GM19035 (cell line): ENCODE results near the gene NRG2.

ENCODE experiments used
- ATAC-seq: cut with Tn5 transposase; IDR thresholded peaks from one replicate; pipeline ENCODE4 v1.9.1; 2021; ENCODE audit not compliant: unreplicated experiment

The NRG2 gene

GRCh38 chr5:139821806-139822552 is 221.1 kb downstream of the NRG2 start:
- no peak for ATAC-seq

- no peak for ATAC-seq
Measured at GRCh38 chr5:139820606-139821005, 222.5 kb downstream of the NRG2 start.

- no peak for ATAC-seq
Measured at GRCh38 chr5:139820130-139820529, 223.0 kb downstream of the NRG2 start.

GRCh38 chr5:139817970-139818369 is 225.1 kb downstream of the NRG2 start:
- ATAC-seq: no peak

- ATAC-seq: no peak
Measured at GRCh38 chr5:139817362-139817761, 225.7 kb downstream of the NRG2 start.

- no peak for ATAC-seq
Measured at GRCh38 chr5:139816566-139816965, 226.5 kb downstream of the NRG2 start.

GRCh38 chr5:139814704-139815280 is 228.3 kb downstream of the NRG2 start:
- ATAC-seq: no peak

- ATAC-seq: no peak
Measured at GRCh38 chr5:139814191-139814601, 228.9 kb downstream of the NRG2 start.

- ATAC-seq: no peak
Measured at GRCh38 chr5:139812836-139813805, 230.0 kb downstream of the NRG2 start.

- ATAC-seq: no peak
Measured at GRCh38 chr5:139812323-139812722, 230.8 kb downstream of the NRG2 start.

- ATAC-seq: no peak
Measured at GRCh38 chr5:139811274-139811607, 231.9 kb downstream of the NRG2 start.

GRCh38 chr5:139810341-139811273 is 232.5 kb downstream of the NRG2 start:
- no peak for ATAC-seq

GRCh38 chr5:139809331-139809810 is 233.7 kb downstream of the NRG2 start:
- no peak for ATAC-seq

- ATAC-seq: no peak
Measured at GRCh38 chr5:139808481-139809330, 234.4 kb downstream of the NRG2 start.

GRCh38 chr5:139807647-139808030 is 235.5 kb downstream of the NRG2 start:
- ATAC-seq: no peak

- no peak for ATAC-seq
Measured at GRCh38 chr5:139806726-139807646, 236.1 kb downstream of the NRG2 start.

- ATAC-seq: no peak
Measured at GRCh38 chr5:139806111-139806510, 237.0 kb downstream of the NRG2 start.

- ATAC-seq: no peak
Measured at GRCh38 chr5:139805545-139805944, 237.6 kb downstream of the NRG2 start.
